B cell (primary cell): ENCODE data around the gene KPNA6.

Experiments used
- CTCF ChIP-seq: fragments of 200-600 bp; IDR thresholded peaks from one replicate; pipeline ENCODE4 v1.8.0; 2022; ENCODE audit warnings: antibody characterized with exemption, mild to moderate bottlenecking
- EZH2 ChIP-seq: IDR thresholded peaks from 2 replicates; pipeline ENCODE4 v1.6.1; 2012; ENCODE audit warnings: borderline replicate concordance, low read depth, mild to moderate bottlenecking, moderate library complexity, low read length; ENCODE audit not compliant: insufficient read depth, poor library complexity, severe bottlenecking

- TF ChIP-seq EZH2 (no peak), CTCF (no peak)
Observed at GRCh38 chr1:32112806-32113375, 5.0 kb downstream of the KPNA6 start.
